HepG2 (cell line): ENCODE measurements around the gene GIPC1. TPM values are rescaled to one million over a fixed set of nuclear protein-coding genes. Genes with fewer than 3 reads are reported as not detected.

Experiments
- ATAC-seq: fragments of 200-7000 bp; cut with Tn5 transposase; 3 replicates; pipeline ENCODE4 v1.9.1; 2020; ENCODE audit warnings: mild to moderate bottlenecking, moderate library complexity
- BruUV-seq: library from RNA; stranded (reverse); fragments of 400-500 nt; replicated peaks from 2 replicates; lab custom pipeline; 2021; lab: Mats Ljungman, UMichigan
- CTCF ChIA-PET: fragments of 300-600 bp; formaldehyde crosslinking; extraction: SDS; loops from one replicate; lab custom pipeline; 2021; ENCODE audit warnings: low total read pairs, inconsistent platforms, low intra/inter-chr PET ratio; lab: Yijun Ruan, JAX
- POLR2A ChIA-PET: fragments of 350-600 bp; sonication (Branson Sonifier 250); formaldehyde crosslinking; loops from one replicate; lab custom pipeline; 2020; ENCODE audit warnings: antibody characterized with exemption, inconsistent platforms; lab: Yijun Ruan, JAX
- DNase-seq: peaks from one replicate; pipeline ENCODE4 v3.0.0-alpha.2; 2015; ENCODE audit warnings: low spot score
- FAIRE-seq: peaks from 3 replicates; lab custom pipeline; 2011; peaks lifted over from hg19 to GRCh38; lab: Jason Lieb, UNC
- H2AFZ ChIP-seq: one replicate; pipeline ENCODE4 v1.6.1; 2011; ENCODE audit warnings: low read length, inconsistent platforms
- H3K27ac ChIP-seq: fragments of 300-600 bp; 3 replicates; pipeline ENCODE4 v1.8.0; 2011; ENCODE audit warnings: mixed run types, mild to moderate bottlenecking, mixed read lengths, low read length, inconsistent platforms; ENCODE audit not compliant: insufficient read depth; ENCODE audit errors: extremely low read length
- H3K27me3 ChIP-seq, 2 experiments: fragments of 200-600 bp in 1 of 2; 2 replicates in 1 of 2; 3 replicates in 1 of 2; pipeline versions ENCODE4 v1.6.0 to v1.8.0; 2011; ENCODE audit warnings: low read length in 2 of 2, mild to moderate bottlenecking in 2 of 2, moderate library complexity in 2 of 2, inconsistent platforms in 1 of 2; ENCODE audit not compliant: insufficient read depth in 2 of 2, control insufficient read depth in 1 of 2
- H3K36me3 ChIP-seq, 2 experiments: fragments of 200-600 bp in 1 of 2; replicated peaks in 1 of 2; 2 replicates in 1 of 2; 3 replicates in 1 of 2; pipeline versions ENCODE4 v1.5.1 to v1.8.0; 2011; ENCODE audit warnings: low read length in 2 of 2, inconsistent platforms in 1 of 2; ENCODE audit not compliant: insufficient read depth in 2 of 2, control insufficient read depth in 1 of 2
- H3K4me1 ChIP-seq: 2 replicates; pipeline ENCODE4 v1.5.1; 2012; ENCODE audit warnings: low read length, inconsistent platforms; ENCODE audit not compliant: insufficient read depth
- H3K4me2 ChIP-seq: 2 replicates; pipeline ENCODE4 v1.6.0; 2011; ENCODE audit warnings: low read depth, low read length, inconsistent platforms
- H3K4me3 ChIP-seq, 3 experiments: fragments of 200-600 bp in 1 of 3; sonication (generic), shearing (Covaris generic) in 1 of 3; replicated peaks in 1 of 3; 2 replicates each; pipeline ENCODE4 v1.5.1; 2011 to 2016; ENCODE audit warnings: low read length in 3 of 3, inconsistent platforms in 2 of 3, low read depth in 2 of 3, mild to moderate bottlenecking in 2 of 3, control low read depth in 1 of 3, mixed read lengths in 1 of 3; ENCODE audit not compliant: insufficient read depth in 1 of 3
- H3K79me2 ChIP-seq: one replicate; pipeline ENCODE4 v1.6.1; 2011; ENCODE audit warnings: low read length, inconsistent platforms; ENCODE audit not compliant: insufficient read depth
- H3K9ac ChIP-seq: 2 replicates; pipeline ENCODE4 v1.6.0; 2011; ENCODE audit warnings: mild to moderate bottlenecking, low read depth, low read length, inconsistent platforms; ENCODE audit not compliant: insufficient read depth
- H3K9me3 ChIP-seq: 2 replicates; pipeline ENCODE4 v1.5.1; 2012; ENCODE audit warnings: mild to moderate bottlenecking, low read length
- H4K20me1 ChIP-seq: 2 replicates; pipeline ENCODE4 v1.6.0; 2011; ENCODE audit warnings: inconsistent platforms, mild to moderate bottlenecking, low read length, moderate library complexity; ENCODE audit not compliant: insufficient read depth
- AKAP8 ChIP-seq: sonication (generic); formaldehyde crosslinking; IDR thresholded peaks from 2 replicates; pipeline ENCODE4 v1.5.1; 2020; ENCODE audit warnings: mild to moderate bottlenecking, missing genetic modification reagents
- BHLHE40 ChIP-seq: IDR thresholded peaks from 2 replicates; pipeline ENCODE4 v1.6.1; 2011; ENCODE audit warnings: low read length, improper control_type of control experiment
- CBFB ChIP-seq: sonication (generic); formaldehyde crosslinking; IDR thresholded peaks from 2 replicates; pipeline ENCODE4 v1.4.0; 2020; ENCODE audit warnings: missing genetic modification reagents
- E2F2 ChIP-seq: sonication (generic); formaldehyde crosslinking; IDR thresholded peaks from 2 replicates; pipeline ENCODE4 v1.4.0; 2020; ENCODE audit warnings: missing genetic modification reagents, borderline replicate concordance
- ELF4 ChIP-seq: sonication (generic); formaldehyde crosslinking; IDR thresholded peaks from 2 replicates; pipeline ENCODE4 v1.5.0; 2020; ENCODE audit warnings: missing genetic modification reagents, mild to moderate bottlenecking, moderate library complexity, borderline replicate concordance
- GFI1 ChIP-seq: sonication (generic); formaldehyde crosslinking; IDR thresholded peaks from 2 replicates; pipeline ENCODE4 v1.5.0; 2020; ENCODE audit warnings: missing genetic modification reagents, mild to moderate bottlenecking, borderline replicate concordance
- HMG20A ChIP-seq: IDR thresholded peaks from 2 replicates; pipeline ENCODE4 v1.6.1; 2016; ENCODE audit warnings: borderline replicate concordance
- IRF9 ChIP-seq: sonication (generic); formaldehyde crosslinking; IDR thresholded peaks from 2 replicates; pipeline ENCODE4 v1.8.0; 2022; ENCODE audit warnings: missing genetic modification reagents, mild to moderate bottlenecking, borderline replicate concordance
- NFYB ChIP-seq: sonication (generic); formaldehyde crosslinking; IDR thresholded peaks from 2 replicates; pipeline ENCODE4 v1.4.0; 2020; ENCODE audit warnings: missing genetic modification reagents
- THAP11 ChIP-seq: IDR thresholded peaks from 2 replicates; pipeline ENCODE4 v1.6.1; 2016; ENCODE audit warnings: missing biosample characterization, missing genetic modification reagents
- ZFAT ChIP-seq: sonication (generic); formaldehyde crosslinking; conservative IDR thresholded peaks from 2 replicates; pipeline ENCODE4 v1.8.1; 2023; ENCODE audit warnings: missing genetic modification reagents, inconsistent platforms
- ZNF382 ChIP-seq: sonication (generic); formaldehyde crosslinking; IDR thresholded peaks from 2 replicates; pipeline ENCODE4 v1.5.0; 2020; ENCODE audit warnings: missing genetic modification reagents, mild to moderate bottlenecking, borderline replicate concordance
- WGBS: methylation state at CpG from one replicate; pipeline ENCODE4 v1.1.6; 2017; ENCODE audit warnings: low lambda C conversion rate; 5-methylcytosine and 5-hydroxymethylcytosine counted together
- in situ Hi-C: cut with HindIII; loops from 2 replicates; pipeline ENCODE4 v1.10.0; 2017; ENCODE audit warnings: low pct_unique_long_range_greater_than_20kb; ENCODE audit not compliant: extremely low pct_ligation_motif_present
- intact Hi-C: fragments of 100-400 bp; cut with micrococcal nuclease; formaldehyde crosslinking; loops from one replicate; pipeline ENCODE4 v1.10.0; 2022; ENCODE audit not compliant: unreplicated experiment
- polyA plus RNA-seq, 8 experiments: library from polyadenylated mRNA; depleted of rRNA in 3 of 8; stranded (reverse) in 7 of 8; unstranded in 1 of 8; fragments of >200 nt; fragmentation: Illumina TruSeq in 4 of 8; extraction: Trizol in 4 of 8; gene quantifications; 2 replicates each; pipeline versions ENCODE4 v1.2.1 to v1.2.3, GENCODE V29; 2011 to 2016; ENCODE audit warnings: low read depth in 4 of 8, missing spikeins in 1 of 8, mixed read lengths in 1 of 8; ENCODE audit not compliant: insufficient read depth in 1 of 8
- total RNA-seq, 5 experiments: library from RNA; depleted of rRNA; stranded (reverse); fragments of >200 nt; fragmentation: Illumina TruSeq; extraction: Trizol; gene quantifications; 2 replicates each; pipeline ENCODE4 v1.2.3, GENCODE V29; 2016; ENCODE audit warnings: low read depth in 1 of 5

Gene GIPC1
- total and polyA plus RNA-seq, 2 of the 13 experiments (the other 11 are each of a cell fraction or from before 2014, with no cell fraction given) = 27.1 to 48.1 TPM

DNA sequence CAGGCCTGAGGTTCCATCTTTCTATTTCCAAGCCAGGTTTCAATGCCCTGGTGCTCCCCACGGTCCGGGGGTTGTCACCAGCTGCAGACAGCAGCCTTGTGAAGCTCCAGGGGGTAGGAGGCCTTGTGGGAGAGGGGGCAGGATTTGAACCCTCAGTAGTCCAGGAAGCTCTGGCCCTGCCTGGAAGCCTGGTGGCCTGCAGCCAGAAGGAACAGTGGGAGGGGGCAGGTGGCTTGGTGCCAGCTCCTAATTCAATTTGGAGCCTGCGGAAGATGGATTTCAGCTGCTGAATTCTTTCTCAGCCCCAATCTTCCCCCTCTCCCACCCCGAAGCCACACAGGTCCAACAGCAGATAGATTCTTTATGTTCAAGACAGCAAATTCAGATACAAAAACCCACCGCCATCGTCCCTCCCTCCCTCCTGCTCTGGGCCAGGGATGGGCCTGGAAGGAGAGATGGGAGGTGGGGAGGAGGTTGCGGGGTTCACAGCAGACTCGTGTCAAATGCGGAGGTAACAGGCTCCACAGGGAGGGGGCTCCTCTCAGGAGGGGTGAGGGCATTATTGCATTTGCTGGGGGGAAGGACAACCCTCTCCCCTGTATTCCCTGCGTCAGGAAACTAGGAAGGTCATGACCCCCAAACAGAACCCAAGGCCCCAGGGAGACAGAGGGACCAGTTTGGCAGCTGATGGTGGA lies 18.4 kb downstream of the GIPC1 start:
- Histone ChIP-seq H4K20me1 (no peaks in the 10 kb centered on the region), H3K4me2 (no peak overlapping the region), H3K36me3 (peaks cover 4 to 16% of the 10 kb centered on the region in 2 experiments; a peak in 3 of 5 replicates), H3K9me3 (no peaks in the 10 kb centered on the region), H3K9ac (no peak overlapping the region), H3K4me1 (peaks cover 13% of the 10 kb centered on the region), H3K27me3 (no peaks in the 10 kb centered on the region), H3K27ac (no peak overlapping the region), H2AFZ (no peak overlapping the region), H3K4me3 (no peak overlapping the region), H3K79me2 (no peaks in the 10 kb centered on the region)
- BruUV-seq = no TSS peak
- 93% methylated on average over 8 of the region's 10 CpGs for WGBS
- intact Hi-C loops (no loop called here), in situ Hi-C loops (no loop called here)
- no peak for ATAC-seq
- CTCF ChIA-PET = no interaction called here
- DNase-seq = no peak
- POLR2A ChIA-PET = no interaction called here
- no peak for FAIRE-seq
- TF ChIP-seq HMG20A (CRISPR knock-in tag) (no peak), ZFAT (no peak), ELF4 (CRISPR knock-in tag) (no peak), E2F2 (CRISPR knock-in tag) (no peak), NFYB (CRISPR knock-in tag) (no peak), ZNF382 (no peak), IRF9 (CRISPR knock-in tag) (no peak), GFI1 (CRISPR knock-in tag) (no peak), BHLHE40 (no peak), THAP11 (no peak), AKAP8 (CRISPR knock-in tag) (no peak), CBFB (CRISPR knock-in tag) (no peak)
